Adrenal gland (tissue), 5 donors: ENCODE data around the gene CFAP74.

Source experiments
- CTCF ChIP-seq, 6 experiments: fragments of 450-650 bp in 4 of 6; fragments of 200-600 bp in 2 of 6; sonication (generic) in 1 of 6; IDR thresholded peaks; 1 replicate in 5 of 6; 2 replicates in 1 of 6; pipeline versions ENCODE4 v1.5.1 to v1.8.0; 2016 to 2021; ENCODE audit warnings: antibody characterized with exemption in 6 of 6, mild to moderate bottlenecking in 2 of 6, moderate library complexity in 1 of 6
- POLR2A ChIP-seq, 2 donors: fragments of 450-650 bp; IDR thresholded peaks; one replicate each; pipeline ENCODE4 v1.6.1; 2017; ENCODE audit warnings: antibody characterized with exemption in 2 of 2, mild to moderate bottlenecking in 2 of 2, moderate library complexity in 1 of 2
- donor health status: DM: no; HTN: no; CAD: no.

- no peak for TF ChIP-seq POLR2A (IDR thresholded peaks at IDR 0.05)
- TF ChIP-seq CTCF (IDR thresholded peaks at IDR 0.05), result no peak
Observed at GRCh38 chr1:2000432-2000831, 3.2 kb downstream of the CFAP74 start.
